Neural crest cell (in vitro differentiated cells): ENCODE data around the gene GRIA4. TPM values are rescaled to one million over a fixed set of nuclear protein-coding genes. Genes with fewer than 3 reads are reported as not detected.

Source experiments
- DNase-seq: peaks from one replicate; pipeline ENCODE4 v3.0.0; 2021; ENCODE audit warnings: low read depth, mixed read lengths, low spot score
- H3K27ac Mint-ChIP-seq: one replicate; pipeline ENCODE4 v1.8.0; 2021; ENCODE audit warnings: mild to moderate bottlenecking, mixed read lengths; ENCODE audit not compliant: unreplicated experiment
- H3K27me3 Mint-ChIP-seq: 2 replicates; pipeline ENCODE4 v1.8.0; 2021; ENCODE audit warnings: low read depth, mild to moderate bottlenecking, mixed read lengths
- H3K36me3 Mint-ChIP-seq: 2 replicates; pipeline ENCODE4 v1.8.0; 2021; ENCODE audit warnings: low read depth, mild to moderate bottlenecking, mixed read lengths
- H3K4me1 Mint-ChIP-seq: 2 replicates; pipeline ENCODE4 v1.8.0; 2021; ENCODE audit warnings: mixed read lengths
- H3K4me3 Mint-ChIP-seq: one replicate; pipeline ENCODE4 v1.8.0; 2021; ENCODE audit warnings: mild to moderate bottlenecking, mixed read lengths
- H3K9me3 Mint-ChIP-seq: 2 replicates; pipeline ENCODE4 v1.8.0; 2021; ENCODE audit warnings: mixed read lengths
- total RNA-seq: library from RNA; stranded (reverse); gene quantifications from 2 replicates; pipeline ENCODE4 v1.2.1, GENCODE V29; 2021
- TF ChIP-seq, protein P1 (sequence below): fragments of 200-600 bp; sonication (generic); conservative IDR thresholded peaks from 2 replicates; pipeline ENCODE4 v1.5.0; 2021; ENCODE audit warnings: antibody characterized with exemption, mild to moderate bottlenecking

GRIA4 gene
- total RNA-seq, 1 donor from 2014 or later = 2.9 TPM

DNA sequence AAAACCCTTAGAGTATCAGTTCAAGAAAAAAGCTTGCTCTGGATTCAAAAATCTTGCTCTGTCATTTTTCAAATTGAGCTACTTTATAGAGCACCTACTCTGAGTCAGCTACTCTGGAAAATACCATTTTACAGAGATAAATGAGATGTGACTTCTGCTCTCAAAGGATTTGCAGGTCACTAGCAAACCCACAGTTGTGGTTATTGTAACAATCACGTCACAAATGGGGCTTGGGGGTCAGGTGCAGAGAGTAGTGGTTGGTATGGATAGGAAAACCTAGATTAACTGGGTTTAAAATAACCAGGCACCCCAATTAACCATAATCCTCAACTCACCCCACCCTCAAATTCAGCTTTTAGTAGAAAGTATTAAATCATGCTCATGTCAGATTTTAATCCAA is 359.9 kb downstream of the GRIA4 start:
- Mint-ChIP-seq H3K4me1 (no peaks in the 10 kb centered on the region), H3K27ac (no peak overlapping the region), H3K4me3 (no peak overlapping the region), H3K27me3 (no peaks in the 10 kb centered on the region), H3K9me3 (no peaks in the 10 kb centered on the region), H3K36me3 (no peaks in the 10 kb centered on the region)
- DNase-seq = no peak
- TF ChIP-seq, protein P1, sequence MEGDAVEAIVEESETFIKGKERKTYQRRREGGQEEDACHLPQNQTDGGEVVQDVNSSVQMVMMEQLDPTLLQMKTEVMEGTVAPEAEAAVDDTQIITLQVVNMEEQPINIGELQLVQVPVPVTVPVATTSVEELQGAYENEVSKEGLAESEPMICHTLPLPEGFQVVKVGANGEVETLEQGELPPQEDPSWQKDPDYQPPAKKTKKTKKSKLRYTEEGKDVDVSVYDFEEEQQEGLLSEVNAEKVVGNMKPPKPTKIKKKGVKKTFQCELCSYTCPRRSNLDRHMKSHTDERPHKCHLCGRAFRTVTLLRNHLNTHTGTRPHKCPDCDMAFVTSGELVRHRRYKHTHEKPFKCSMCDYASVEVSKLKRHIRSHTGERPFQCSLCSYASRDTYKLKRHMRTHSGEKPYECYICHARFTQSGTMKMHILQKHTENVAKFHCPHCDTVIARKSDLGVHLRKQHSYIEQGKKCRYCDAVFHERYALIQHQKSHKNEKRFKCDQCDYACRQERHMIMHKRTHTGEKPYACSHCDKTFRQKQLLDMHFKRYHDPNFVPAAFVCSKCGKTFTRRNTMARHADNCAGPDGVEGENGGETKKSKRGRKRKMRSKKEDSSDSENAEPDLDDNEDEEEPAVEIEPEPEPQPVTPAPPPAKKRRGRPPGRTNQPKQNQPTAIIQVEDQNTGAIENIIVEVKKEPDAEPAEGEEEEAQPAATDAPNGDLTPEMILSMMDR = no peak

DNA sequence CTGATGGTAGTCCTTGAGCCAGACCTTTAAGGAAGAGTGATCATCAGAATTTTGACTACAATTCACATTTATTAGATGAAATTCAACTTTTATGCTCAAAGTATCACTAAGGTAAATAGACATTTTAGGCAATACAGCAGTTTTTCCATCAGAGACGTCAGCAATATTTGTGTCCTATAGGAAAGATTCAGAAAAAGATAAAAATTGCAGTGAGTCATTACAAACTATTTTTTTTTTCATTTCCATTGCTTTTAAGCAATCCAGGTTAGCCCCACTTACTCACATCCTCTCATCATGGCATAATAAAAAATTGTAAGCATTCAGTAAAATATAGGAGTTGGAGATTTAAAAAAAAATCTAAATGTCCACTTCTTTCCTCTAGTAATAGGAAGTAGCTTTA is 365.3 kb downstream of the GRIA4 start:
- H3K4me1 Mint-ChIP-seq = no peaks in the 10 kb centered on the region
- H3K27me3 Mint-ChIP-seq = no peaks in the 10 kb centered on the region
- TF ChIP-seq, protein P1 = no peak
- no peaks in the 10 kb centered on the region for H3K9me3 Mint-ChIP-seq
- no peaks in the 10 kb centered on the region for H3K36me3 Mint-ChIP-seq
- no peak for DNase-seq
- H3K4me3 Mint-ChIP-seq = no peak overlapping the region
- no peak overlapping the region for H3K27ac Mint-ChIP-seq

DNA sequence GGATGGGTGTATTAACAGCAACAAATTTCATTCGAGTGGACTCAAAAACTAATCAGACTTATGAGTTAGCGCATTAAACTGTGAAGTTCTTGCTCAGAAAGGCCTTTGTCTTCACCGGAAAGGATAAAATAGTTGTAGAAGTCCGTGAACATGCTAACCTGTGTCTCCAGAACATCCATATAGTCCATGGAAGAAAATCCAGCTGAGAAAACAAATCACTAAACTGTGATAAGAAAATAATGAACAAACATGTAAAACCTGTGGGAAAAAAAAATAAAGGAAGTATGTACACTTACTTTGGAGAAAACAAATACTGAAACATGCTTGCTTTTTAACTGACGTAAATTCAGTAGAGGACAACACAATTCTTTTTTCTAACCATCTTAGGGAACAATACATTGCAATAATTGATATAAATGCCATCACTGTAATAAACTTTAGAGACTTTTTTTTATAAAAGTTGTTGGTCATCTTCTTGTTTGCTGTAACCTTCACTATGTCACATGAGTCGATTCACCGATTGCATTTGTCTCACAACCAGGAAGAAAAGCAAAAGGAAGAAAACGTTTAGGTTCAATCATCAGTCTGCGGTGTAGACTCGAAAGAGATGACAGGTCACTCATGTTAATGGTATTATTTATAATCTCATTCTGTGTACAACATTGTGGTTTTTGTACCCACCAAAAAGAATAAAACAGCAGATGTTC is 370.3 kb downstream of the GRIA4 start:
- TF ChIP-seq, protein P1 = no peak
- peaks cover 2% of the 10 kb centered on the region for H3K9me3 Mint-ChIP-seq
- no peaks in the 10 kb centered on the region for H3K4me1 Mint-ChIP-seq
- no peaks in the 10 kb centered on the region for H3K27me3 Mint-ChIP-seq
- H3K4me3 Mint-ChIP-seq = no peak overlapping the region
- DNase-seq = no peak
- H3K36me3 Mint-ChIP-seq = no peaks in the 10 kb centered on the region
- no peak overlapping the region for H3K27ac Mint-ChIP-seq

DNA sequence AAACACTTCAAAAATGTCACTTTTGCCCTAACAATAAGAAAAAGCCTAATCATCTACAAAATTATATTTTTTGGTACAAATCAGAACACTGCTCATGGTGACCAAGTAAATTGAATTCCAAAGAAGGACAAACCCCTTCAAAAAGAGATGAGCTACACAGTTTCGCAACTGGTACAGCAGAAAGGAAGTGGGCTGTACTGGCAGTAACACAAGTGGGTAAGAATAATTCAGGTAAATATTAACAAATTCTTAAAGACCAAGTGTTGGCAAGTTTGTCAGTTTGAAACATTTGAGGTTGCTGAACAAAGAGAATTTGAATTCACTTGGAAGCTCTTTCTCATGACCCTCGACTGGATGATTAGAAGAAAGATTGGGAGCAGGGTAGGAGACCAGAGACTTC is 376.7 kb downstream of the GRIA4 start:
- H3K4me1 Mint-ChIP-seq = no peaks in the 10 kb centered on the region
- H3K27me3 Mint-ChIP-seq = no peaks in the 10 kb centered on the region
- no peaks in the 10 kb centered on the region for H3K36me3 Mint-ChIP-seq
- TF ChIP-seq, protein P1 = no peak
- no peak overlapping the region for H3K4me3 Mint-ChIP-seq
- peaks cover 1% of the 10 kb centered on the region for H3K9me3 Mint-ChIP-seq
- DNase-seq = no peak
- H3K27ac Mint-ChIP-seq = no peak overlapping the region

DNA sequence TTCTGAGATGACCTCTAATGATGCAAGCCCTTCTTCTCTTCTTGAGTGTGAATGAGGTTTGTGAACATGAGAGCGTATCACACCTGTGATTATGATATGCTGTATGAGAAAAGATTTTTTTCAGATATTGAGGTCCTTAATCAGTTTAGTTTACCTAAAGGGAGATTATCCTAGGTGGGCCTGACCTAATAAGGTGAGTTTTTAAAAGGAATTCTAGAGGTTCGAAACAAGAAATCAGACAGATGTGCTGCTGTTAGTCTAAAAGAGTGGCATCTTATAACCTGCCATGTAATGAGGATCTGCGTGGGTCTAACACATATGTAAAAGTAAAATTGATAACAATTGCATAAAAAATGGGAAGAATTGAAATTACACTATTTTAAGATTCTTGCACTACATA is 378.3 kb downstream of the GRIA4 start:
- DNase-seq = no peak
- Mint-ChIP-seq H3K36me3 (peaks cover 8% of the 10 kb centered on the region), H3K27ac (no peak overlapping the region), H3K4me3 (no peak overlapping the region), H3K4me1 (no peaks in the 10 kb centered on the region), H3K27me3 (no peaks in the 10 kb centered on the region), H3K9me3 (peaks cover 4% of the 10 kb centered on the region)
- TF ChIP-seq, protein P1 = no peak
